Mesothelial cell of epicardium (in vitro differentiated cells): Measurements from ENCODE around the gene NELFCD. TPM values are rescaled to one million over a fixed set of nuclear protein-coding genes. Genes with fewer than 3 reads are reported as not detected.

Source experiments
- DNase-seq, 2 experiments: peaks; one replicate each; pipeline ENCODE4 v3.0.0; 2021; ENCODE audit warnings: low spot score in 2 of 2; ENCODE audit not compliant: unreplicated experiment in 2 of 2
- H3K27ac Mint-ChIP-seq: 2 replicates; pipeline ENCODE4 v1.8.0; 2021; ENCODE audit warnings: mixed read lengths
- H3K27me3 Mint-ChIP-seq: 2 replicates; pipeline ENCODE4 v1.8.0; 2021; ENCODE audit warnings: low read depth, mixed read lengths
- H3K36me3 Mint-ChIP-seq: 2 replicates; pipeline ENCODE4 v1.8.0; 2021; ENCODE audit warnings: mixed read lengths
- H3K4me1 Mint-ChIP-seq: 2 replicates; pipeline ENCODE4 v1.8.0; 2021; ENCODE audit warnings: mixed read lengths
- H3K4me3 Mint-ChIP-seq: 2 replicates; pipeline ENCODE4 v1.8.0; 2021; ENCODE audit warnings: mild to moderate bottlenecking, moderate library complexity, mixed read lengths
- H3K9me3 Mint-ChIP-seq: 2 replicates; pipeline ENCODE4 v1.8.0; 2021; ENCODE audit warnings: mixed read lengths
- total RNA-seq: library from RNA; stranded (reverse); gene quantifications from 3 replicates; pipeline ENCODE4 v1.2.1, GENCODE V29; 2021
- TF ChIP-seq, protein P1 (sequence below): fragments of 200-600 bp; sonication (generic); IDR thresholded peaks from one replicate; pipeline ENCODE4 v1.5.0; 2021; ENCODE audit warnings: antibody characterized with exemption; ENCODE audit not compliant: unreplicated experiment

Gene NELFCD
- total RNA-seq, 1 donor from 2014 or later = 106 TPM

DNA sequence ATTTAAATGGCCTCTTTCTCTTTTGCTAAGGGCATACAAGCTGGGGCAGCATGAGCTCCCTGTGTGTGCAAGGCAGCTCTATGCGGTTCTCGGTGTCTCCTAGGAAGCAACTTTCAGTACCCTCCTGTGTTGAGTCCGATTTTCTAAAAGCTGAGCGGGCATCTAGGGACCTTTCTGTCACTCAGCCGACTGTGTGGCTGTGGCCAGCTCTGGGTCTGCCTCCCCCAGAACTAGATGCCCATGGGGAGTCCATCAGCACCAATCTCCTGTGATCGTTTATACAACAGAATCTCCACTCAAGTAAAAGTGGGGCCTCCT lies 7.5 kb downstream of the NELFCD start:
- TF ChIP-seq, protein P1, sequence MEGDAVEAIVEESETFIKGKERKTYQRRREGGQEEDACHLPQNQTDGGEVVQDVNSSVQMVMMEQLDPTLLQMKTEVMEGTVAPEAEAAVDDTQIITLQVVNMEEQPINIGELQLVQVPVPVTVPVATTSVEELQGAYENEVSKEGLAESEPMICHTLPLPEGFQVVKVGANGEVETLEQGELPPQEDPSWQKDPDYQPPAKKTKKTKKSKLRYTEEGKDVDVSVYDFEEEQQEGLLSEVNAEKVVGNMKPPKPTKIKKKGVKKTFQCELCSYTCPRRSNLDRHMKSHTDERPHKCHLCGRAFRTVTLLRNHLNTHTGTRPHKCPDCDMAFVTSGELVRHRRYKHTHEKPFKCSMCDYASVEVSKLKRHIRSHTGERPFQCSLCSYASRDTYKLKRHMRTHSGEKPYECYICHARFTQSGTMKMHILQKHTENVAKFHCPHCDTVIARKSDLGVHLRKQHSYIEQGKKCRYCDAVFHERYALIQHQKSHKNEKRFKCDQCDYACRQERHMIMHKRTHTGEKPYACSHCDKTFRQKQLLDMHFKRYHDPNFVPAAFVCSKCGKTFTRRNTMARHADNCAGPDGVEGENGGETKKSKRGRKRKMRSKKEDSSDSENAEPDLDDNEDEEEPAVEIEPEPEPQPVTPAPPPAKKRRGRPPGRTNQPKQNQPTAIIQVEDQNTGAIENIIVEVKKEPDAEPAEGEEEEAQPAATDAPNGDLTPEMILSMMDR = no peak
- no peak for DNase-seq
- Mint-ChIP-seq H3K4me3 (no peak overlapping the region), H3K36me3 (peaks cover 40% of the 10 kb centered on the region), H3K4me1 (peaks cover 22% of the 10 kb centered on the region), H3K27ac (no peak overlapping the region), H3K27me3 (no peaks in the 10 kb centered on the region), H3K9me3 (no peaks in the 10 kb centered on the region)

DNA sequence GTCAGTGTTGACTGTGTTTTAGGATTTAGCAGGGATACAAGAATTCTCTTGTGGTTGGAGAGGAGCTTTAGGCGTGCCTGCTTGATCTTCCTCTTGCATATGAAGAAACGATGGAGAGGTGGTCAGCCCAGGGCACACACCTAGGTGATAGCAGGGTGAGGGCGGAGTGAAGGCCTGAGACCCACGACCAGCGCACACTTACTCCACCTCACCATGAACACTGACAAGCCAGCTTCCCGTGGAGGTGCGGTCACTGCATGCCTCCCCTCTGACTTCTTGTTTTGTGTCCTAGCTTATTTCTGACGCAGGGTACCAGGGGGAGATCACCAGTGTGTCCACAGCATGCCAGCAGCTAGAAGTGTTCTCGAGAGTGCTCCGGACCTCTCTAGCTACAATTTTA lies 8.1 kb downstream of the NELFCD start:
- TF ChIP-seq, protein P1 = no peak
- Mint-ChIP-seq H3K4me1 (peaks cover 16% of the 10 kb centered on the region), H3K4me3 (no peak overlapping the region), H3K36me3 (peaks cover 42% of the 10 kb centered on the region), H3K9me3 (no peaks in the 10 kb centered on the region), H3K27me3 (no peaks in the 10 kb centered on the region), H3K27ac (no peak overlapping the region)
- DNase-seq = no peak

DNA sequence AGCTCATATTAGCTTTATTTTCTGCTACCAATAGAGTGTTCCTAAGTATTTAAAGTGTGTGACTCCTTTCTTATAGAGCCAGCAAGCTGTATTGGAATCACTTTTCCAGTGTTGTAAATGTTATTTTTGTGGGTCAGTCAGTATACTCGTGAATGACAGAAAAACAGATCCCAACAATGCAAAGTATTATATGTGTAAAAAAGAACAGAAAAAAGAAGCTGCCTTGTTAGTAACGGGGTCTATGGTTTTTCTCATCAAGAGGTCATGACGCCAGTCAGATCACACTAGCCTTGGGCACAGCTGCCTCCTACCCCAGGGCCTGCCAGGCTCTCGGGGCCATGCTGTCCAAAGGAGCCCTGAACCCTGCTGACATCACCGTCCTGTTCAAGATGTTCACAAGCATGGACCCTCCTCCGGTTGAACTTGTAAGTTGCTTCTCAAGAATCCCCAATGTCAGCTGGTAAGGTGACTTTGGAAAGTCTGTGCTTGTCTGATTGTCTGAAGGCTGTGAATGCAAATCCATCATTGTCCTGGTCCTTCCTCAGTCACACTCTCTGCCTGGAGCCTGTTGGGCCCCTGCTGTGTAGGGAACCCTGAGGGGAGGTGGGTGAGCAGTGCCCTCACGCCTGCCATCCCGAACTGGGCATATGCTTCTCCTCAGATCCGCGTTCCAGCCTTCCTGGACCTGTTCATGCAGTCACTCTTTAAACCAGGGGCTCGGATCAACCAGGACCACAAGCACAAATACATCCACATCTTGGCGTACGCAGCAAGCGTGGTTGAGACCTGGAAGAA lies 9.8 kb downstream of the NELFCD start:
- Mint-ChIP-seq H3K4me1 (peaks cover 8% of the 10 kb centered on the region), H3K27ac (no peak overlapping the region), H3K36me3 (peaks cover 50% of the 10 kb centered on the region), H3K27me3 (no peaks in the 10 kb centered on the region), H3K9me3 (no peaks in the 10 kb centered on the region), H3K4me3 (no peak overlapping the region)
- TF ChIP-seq, protein P1 = no peak
- no peak for DNase-seq

DNA sequence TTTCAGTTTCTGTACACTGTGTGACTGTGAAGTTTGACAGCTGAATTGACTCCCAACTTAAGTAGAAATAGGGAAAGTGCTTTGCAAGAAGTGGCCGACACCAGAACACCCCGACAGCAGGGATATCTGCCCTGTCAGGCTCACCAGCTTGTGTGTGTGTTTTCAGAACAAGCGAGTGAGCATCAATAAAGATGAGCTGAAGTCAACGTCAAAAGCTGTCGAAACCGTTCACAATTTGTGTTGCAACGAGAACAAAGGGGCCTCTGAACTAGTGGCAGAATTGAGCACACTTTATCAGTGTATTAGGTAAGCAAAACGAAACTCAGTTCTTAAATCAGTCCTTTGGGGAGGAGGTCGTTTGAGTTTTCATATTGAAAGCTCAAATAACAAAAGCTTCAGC lies 10.7 kb downstream of the NELFCD start:
- no peak overlapping the region for H3K4me3 Mint-ChIP-seq
- peaks cover 55% of the 10 kb centered on the region for H3K36me3 Mint-ChIP-seq
- H3K27ac Mint-ChIP-seq = no peak overlapping the region
- H3K9me3 Mint-ChIP-seq = no peaks in the 10 kb centered on the region
- H3K4me1 Mint-ChIP-seq = peaks cover 3% of the 10 kb centered on the region
- no peaks in the 10 kb centered on the region for H3K27me3 Mint-ChIP-seq
- DNase-seq = no peak
- TF ChIP-seq, protein P1 = no peak

DNA sequence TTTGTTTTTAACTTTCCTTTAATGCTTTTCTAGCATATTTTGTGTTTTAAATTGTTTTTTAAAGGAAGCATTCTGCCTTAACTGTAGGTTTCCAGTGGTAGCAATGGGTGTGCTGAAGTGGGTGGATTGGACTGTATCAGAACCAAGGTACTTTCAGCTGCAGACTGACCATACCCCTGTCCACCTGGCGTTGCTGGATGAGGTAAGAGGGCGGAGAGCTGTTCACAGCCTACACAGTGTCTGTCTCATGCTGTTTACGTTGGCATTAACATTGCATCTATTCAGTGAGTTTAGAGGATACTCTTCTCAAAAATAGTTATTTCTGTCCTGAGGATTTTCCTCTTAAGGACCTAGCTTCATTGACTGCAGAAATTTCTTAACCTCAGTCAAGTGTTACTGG lies 11.9 kb downstream of the NELFCD start:
- TF ChIP-seq, protein P1 = no peak

More for the DNA sequence above, 11.9 kb downstream of the NELFCD start:
- no peaks in the 10 kb centered on the region for H3K4me1 Mint-ChIP-seq
- no peaks in the 10 kb centered on the region for H3K9me3 Mint-ChIP-seq
- no peak overlapping the region for H3K27ac Mint-ChIP-seq
- H3K27me3 Mint-ChIP-seq = no peaks in the 10 kb centered on the region
- no peak overlapping the region for H3K4me3 Mint-ChIP-seq
- no peak for DNase-seq
- peaks cover 53% of the 10 kb centered on the region for H3K36me3 Mint-ChIP-seq
